BJ (cell line): ENCODE data around the gene NCF2. TPM values are rescaled to one million over a fixed set of nuclear protein-coding genes. Genes with fewer than 3 reads are reported as not detected.
"Not testable (repeated sequence)": the region's sequence is repeated elsewhere in the genome, so short reads cannot be mapped to it uniquely, and the experiment has no call there.

ENCODE experiments used
- CTCF ChIA-PET: fragments of 350-600 bp; formaldehyde crosslinking; extraction: SDS; loops from one replicate; lab custom pipeline; 2021; ENCODE audit warnings: antibody characterized with exemption, inconsistent platforms; lab: Yijun Ruan, JAX
- POLR2A ChIA-PET: fragments of 300-600 bp; sonication (Branson Sonifier 250); formaldehyde crosslinking; extraction: SDS; loops from one replicate; lab custom pipeline; 2021; ENCODE audit warnings: antibody characterized with exemption; lab: Charles Lee
- DNase-seq: peaks from one replicate; pipeline ENCODE4 v3.0.0-alpha.2; 2011; ENCODE audit warnings: low read depth
- H3K27me3 ChIP-seq: 2 replicates; pipeline ENCODE4 v1.6.0; 2011; ENCODE audit warnings: low read length; ENCODE audit not compliant: control insufficient read depth, insufficient read depth
- H3K36me3 ChIP-seq: 2 replicates; pipeline ENCODE4 v1.5.1; 2011; ENCODE audit warnings: low read length; ENCODE audit not compliant: control insufficient read depth, insufficient read depth
- H3K4me3 ChIP-seq: 2 replicates; pipeline ENCODE4 v1.5.1; 2011; ENCODE audit warnings: low read depth, mild to moderate bottlenecking, control low read depth, low read length
- CTCF ChIP-seq: IDR thresholded peaks from 2 replicates; pipeline ENCODE4 v1.5.1; 2011; ENCODE audit warnings: low read depth, mild to moderate bottlenecking, control low read depth, inconsistent platforms, low read length, moderate library complexity; ENCODE audit not compliant: insufficient read depth
- polyA plus RNA-seq: library from polyadenylated mRNA; depleted of rRNA; stranded (reverse); fragments of >200 nt; gene quantifications from 2 replicates; pipeline ENCODE4 v1.2.3, GENCODE V29; 2011

NCF2 gene
- polyA plus RNA-seq, 1 experiment = 2.0 TPM

GRCh38 chr1:183632964-183633363, 42.7 kb upstream of the NCF2 start:
- TF ChIP-seq CTCF = no peak
- Histone ChIP-seq H3K27me3 (no peaks in the 10 kb centered on the region), H3K36me3 (peaks cover 2% of the 10 kb centered on the region), H3K4me3 (peak overlapping the region; percentile 98)
- CTCF ChIA-PET = interaction anchor here (0.6 to 1.2 kb wide), 3 partner anchors 12 to 283 kb away, joined by 3 to 4 read pairs (median 4); no protein-coding TSS in a partner anchor
- DNase-seq = no peak
- POLR2A ChIA-PET = interaction anchor here (0.6 kb wide), 1 partner anchor 1991 kb away, joined by 3 read pairs; no protein-coding TSS in a partner anchor

- Histone ChIP-seq H3K4me3 (peak overlapping the region; percentile 98), H3K36me3 (peaks cover 2% of the 10 kb centered on the region), H3K27me3 (no peaks in the 10 kb centered on the region)
- DNase-seq = no peak
- POLR2A ChIA-PET = no interaction called here
- no peak for TF ChIP-seq CTCF
- CTCF ChIA-PET = interaction anchor here (0.7 to 1.2 kb wide), 3 partner anchors 19 to 284 kb away, joined by 3 to 4 read pairs (median 3); no protein-coding TSS in a partner anchor
These were observed 41.9 kb upstream of the NCF2 start for GRCh38 chr1:183632114-183632513.

- DNase-seq = no peak
- CTCF ChIA-PET = no interaction called here
- TF ChIP-seq CTCF = no peak
- no peak overlapping the region for H3K4me3 ChIP-seq
- H3K36me3 ChIP-seq = peaks cover 2% of the 10 kb centered on the region
- POLR2A ChIA-PET = interaction anchor here (0.6 kb wide), 1 partner anchor 125 kb away, joined by 3 read pairs; no protein-coding TSS in a partner anchor
- H3K27me3 ChIP-seq = no peaks in the 10 kb centered on the region
These were observed 40.5 kb upstream of the NCF2 start for GRCh38 chr1:183630748-183631147.

- ChIA-PET CTCF (interaction anchor here (1.3 to 1.5 kb wide), 2 partner anchors 19 to 24 kb away, joined by 3 to 5 read pairs; no protein-coding TSS in a partner anchor), POLR2A (no interaction called here)
- no peak for DNase-seq
- TF ChIP-seq CTCF = no peak
- H3K36me3 ChIP-seq = peaks cover 3% of the 10 kb centered on the region
- no peaks in the 10 kb centered on the region for H3K27me3 ChIP-seq
- H3K4me3 ChIP-seq = no peak overlapping the region
These were observed 38.3 kb upstream of the NCF2 start for GRCh38 chr1:183628537-183628936.

GRCh38 chr1:183626236-183626635, 36.0 kb upstream of the NCF2 start:
- POLR2A ChIA-PET, H3K27me3 ChIP-seq, H3K36me3 ChIP-seq, DNase-seq, H3K4me3 ChIP-seq: not testable (repeated sequence)
- CTCF ChIA-PET = interaction anchor here (0.6 kb wide), 1 partner anchor 295 kb away, joined by 3 read pairs; no protein-coding TSS in a partner anchor
